Neural crest cell (in vitro differentiated cells): ENCODE data around the gene WDR17. TPM values are rescaled to one million over a fixed set of nuclear protein-coding genes. Genes with fewer than 3 reads are reported as not detected.

Experiments used
- DNase-seq: peaks from one replicate; pipeline ENCODE4 v3.0.0; 2021; ENCODE audit warnings: low read depth, mixed read lengths, low spot score
- H3K27ac Mint-ChIP-seq: one replicate; pipeline ENCODE4 v1.8.0; 2021; ENCODE audit warnings: mild to moderate bottlenecking, mixed read lengths; ENCODE audit not compliant: unreplicated experiment
- H3K27me3 Mint-ChIP-seq: 2 replicates; pipeline ENCODE4 v1.8.0; 2021; ENCODE audit warnings: low read depth, mild to moderate bottlenecking, mixed read lengths
- H3K36me3 Mint-ChIP-seq: 2 replicates; pipeline ENCODE4 v1.8.0; 2021; ENCODE audit warnings: low read depth, mild to moderate bottlenecking, mixed read lengths
- H3K4me1 Mint-ChIP-seq: 2 replicates; pipeline ENCODE4 v1.8.0; 2021; ENCODE audit warnings: mixed read lengths
- H3K4me3 Mint-ChIP-seq: one replicate; pipeline ENCODE4 v1.8.0; 2021; ENCODE audit warnings: mild to moderate bottlenecking, mixed read lengths
- H3K9me3 Mint-ChIP-seq: 2 replicates; pipeline ENCODE4 v1.8.0; 2021; ENCODE audit warnings: mixed read lengths
- total RNA-seq: library from RNA; stranded (reverse); gene quantifications from 2 replicates; pipeline ENCODE4 v1.2.1, GENCODE V29; 2021
- TF ChIP-seq, protein P1 (sequence below): fragments of 200-600 bp; sonication (generic); conservative IDR thresholded peaks from 2 replicates; pipeline ENCODE4 v1.5.0; 2021; ENCODE audit warnings: antibody characterized with exemption, mild to moderate bottlenecking

Gene WDR17
- total RNA-seq, 1 donor from 2014 or later = 8.7 TPM

DNA sequence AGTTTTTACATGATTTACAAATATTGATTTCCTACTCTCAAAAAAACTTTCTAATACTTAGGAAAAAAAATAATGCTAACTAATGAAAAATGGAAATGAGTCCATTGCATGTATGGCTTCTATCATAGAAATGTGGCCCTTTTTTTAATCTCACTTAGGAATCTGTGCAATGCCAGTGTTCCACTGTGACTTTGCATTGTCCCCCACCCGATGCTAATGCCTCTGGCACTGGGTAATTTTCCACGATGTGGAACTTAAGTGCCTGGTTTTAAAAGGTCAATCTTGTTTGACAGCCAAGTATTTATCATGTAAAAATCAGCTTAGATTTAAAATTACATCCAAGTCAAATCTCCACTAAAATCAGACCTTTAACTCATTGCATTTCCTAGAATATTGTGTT is 76.6 kb downstream of the WDR17 start:
- Mint-ChIP-seq H3K4me1 (no peaks in the 10 kb centered on the region), H3K27ac (no peak overlapping the region), H3K36me3 (no peaks in the 10 kb centered on the region), H3K27me3 (no peaks in the 10 kb centered on the region), H3K4me3 (no peak overlapping the region), H3K9me3 (no peaks in the 10 kb centered on the region)
- no peak for DNase-seq
- TF ChIP-seq, protein P1, sequence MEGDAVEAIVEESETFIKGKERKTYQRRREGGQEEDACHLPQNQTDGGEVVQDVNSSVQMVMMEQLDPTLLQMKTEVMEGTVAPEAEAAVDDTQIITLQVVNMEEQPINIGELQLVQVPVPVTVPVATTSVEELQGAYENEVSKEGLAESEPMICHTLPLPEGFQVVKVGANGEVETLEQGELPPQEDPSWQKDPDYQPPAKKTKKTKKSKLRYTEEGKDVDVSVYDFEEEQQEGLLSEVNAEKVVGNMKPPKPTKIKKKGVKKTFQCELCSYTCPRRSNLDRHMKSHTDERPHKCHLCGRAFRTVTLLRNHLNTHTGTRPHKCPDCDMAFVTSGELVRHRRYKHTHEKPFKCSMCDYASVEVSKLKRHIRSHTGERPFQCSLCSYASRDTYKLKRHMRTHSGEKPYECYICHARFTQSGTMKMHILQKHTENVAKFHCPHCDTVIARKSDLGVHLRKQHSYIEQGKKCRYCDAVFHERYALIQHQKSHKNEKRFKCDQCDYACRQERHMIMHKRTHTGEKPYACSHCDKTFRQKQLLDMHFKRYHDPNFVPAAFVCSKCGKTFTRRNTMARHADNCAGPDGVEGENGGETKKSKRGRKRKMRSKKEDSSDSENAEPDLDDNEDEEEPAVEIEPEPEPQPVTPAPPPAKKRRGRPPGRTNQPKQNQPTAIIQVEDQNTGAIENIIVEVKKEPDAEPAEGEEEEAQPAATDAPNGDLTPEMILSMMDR = no peak

DNA sequence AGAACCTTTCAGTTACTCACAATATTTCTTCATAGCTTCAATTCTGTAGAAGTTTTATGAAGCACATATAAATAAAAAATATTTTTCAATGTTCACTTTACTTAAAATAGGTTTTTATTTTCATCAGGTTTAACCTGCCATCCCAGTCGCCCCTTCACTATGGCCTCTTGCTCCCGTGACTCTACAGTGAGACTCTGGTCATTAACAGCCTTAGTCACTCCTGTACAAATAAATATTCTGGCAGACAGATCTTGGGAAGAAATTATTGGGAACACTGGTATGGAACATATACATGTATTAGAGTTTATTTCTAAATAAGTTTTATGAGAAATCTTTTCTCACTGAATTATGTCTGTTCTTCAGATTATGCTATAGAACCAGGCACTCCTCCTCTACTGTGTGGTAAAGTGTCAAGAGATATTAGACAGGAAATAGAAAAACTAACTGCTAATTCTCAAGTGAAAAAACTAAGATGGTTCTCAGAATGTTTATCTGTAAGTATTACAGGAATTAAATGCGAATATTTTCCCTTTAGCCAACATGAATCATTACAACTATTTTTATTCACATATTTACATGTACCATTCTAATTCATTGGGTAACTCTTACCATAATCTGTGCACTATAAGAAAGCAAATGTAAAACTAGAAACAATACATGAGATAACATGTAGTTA is 84.2 kb downstream of the WDR17 start:
- Mint-ChIP-seq H3K4me3 (no peak overlapping the region), H3K4me1 (no peaks in the 10 kb centered on the region), H3K27ac (no peak overlapping the region), H3K9me3 (no peaks in the 10 kb centered on the region), H3K27me3 (no peaks in the 10 kb centered on the region), H3K36me3 (peaks cover 4% of the 10 kb centered on the region)
- no peak for DNase-seq
- TF ChIP-seq, protein P1 = no peak

DNA sequence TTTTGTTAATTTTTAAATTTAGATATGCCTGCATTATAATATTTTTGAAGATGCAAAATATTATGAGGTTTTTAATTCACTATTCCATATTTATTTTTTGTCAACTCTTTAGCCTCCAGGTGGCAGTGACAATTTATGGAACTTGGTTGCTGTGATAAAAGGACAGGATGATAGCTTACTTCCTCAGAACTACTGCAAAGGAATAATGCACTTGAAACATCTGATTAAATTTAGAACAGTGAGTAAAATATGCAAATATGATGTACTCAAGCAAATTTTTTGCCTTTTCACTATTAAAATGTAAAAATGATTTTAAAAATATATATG is 84.7 kb downstream of the WDR17 start:
- TF ChIP-seq, protein P1 = peak; percentile 56
- Mint-ChIP-seq H3K9me3 (no peaks in the 10 kb centered on the region), H3K27ac (no peak overlapping the region), H3K4me3 (no peak overlapping the region), H3K36me3 (peaks cover 4% of the 10 kb centered on the region), H3K4me1 (no peaks in the 10 kb centered on the region), H3K27me3 (no peaks in the 10 kb centered on the region)
- no peak for DNase-seq

DNA sequence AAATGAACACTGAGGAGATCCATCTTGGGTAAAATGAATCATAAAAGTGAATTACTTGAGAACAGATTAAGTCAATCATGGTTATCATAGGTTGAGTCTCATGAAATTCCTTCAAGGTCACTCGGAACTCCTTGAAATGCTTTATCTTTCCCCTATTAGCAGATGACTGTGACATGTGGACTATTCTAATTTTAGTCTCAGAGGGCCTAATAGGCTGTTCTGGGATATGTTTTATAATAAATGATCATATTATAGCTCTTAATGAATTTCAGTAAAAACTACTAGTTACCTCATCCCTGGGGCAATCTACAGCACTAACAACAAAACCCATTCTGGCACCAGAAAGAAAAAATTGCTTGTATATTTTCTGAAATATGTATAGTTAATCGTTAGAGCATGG is 85.1 kb downstream of the WDR17 start:
- TF ChIP-seq, protein P1 = no peak
- H3K27ac Mint-ChIP-seq = no peak overlapping the region
- no peaks in the 10 kb centered on the region for H3K9me3 Mint-ChIP-seq
- H3K4me3 Mint-ChIP-seq = no peak overlapping the region
- H3K4me1 Mint-ChIP-seq = no peaks in the 10 kb centered on the region
- H3K36me3 Mint-ChIP-seq = peaks cover 4% of the 10 kb centered on the region
- DNase-seq = no peak
- H3K27me3 Mint-ChIP-seq = no peaks in the 10 kb centered on the region

DNA sequence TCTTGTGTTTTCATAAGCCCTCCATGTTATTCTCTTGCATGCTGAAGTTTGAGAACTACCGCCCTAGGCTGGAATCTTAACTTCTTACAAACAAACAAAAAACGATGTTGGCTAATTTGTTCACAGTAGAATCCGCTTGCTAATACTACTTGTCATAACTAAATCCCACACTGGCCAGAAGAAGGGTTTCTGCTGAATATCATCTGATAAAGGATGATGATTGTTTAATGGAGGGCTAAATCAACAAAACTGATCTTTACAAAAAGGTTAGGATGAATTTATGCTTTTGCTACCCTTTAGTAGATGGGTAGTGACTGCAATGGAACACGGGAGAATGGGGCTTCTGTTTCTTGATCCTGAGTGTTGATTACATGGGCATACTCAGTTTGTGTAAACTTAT is 87.5 kb downstream of the WDR17 start:
- H3K4me3 Mint-ChIP-seq = no peak overlapping the region
- peaks cover 4% of the 10 kb centered on the region for H3K36me3 Mint-ChIP-seq
- DNase-seq = no peak
- H3K27me3 Mint-ChIP-seq = no peaks in the 10 kb centered on the region
- no peak overlapping the region for H3K27ac Mint-ChIP-seq
- no peaks in the 10 kb centered on the region for H3K4me1 Mint-ChIP-seq
- H3K9me3 Mint-ChIP-seq = no peaks in the 10 kb centered on the region
- TF ChIP-seq, protein P1 = no peak

DNA sequence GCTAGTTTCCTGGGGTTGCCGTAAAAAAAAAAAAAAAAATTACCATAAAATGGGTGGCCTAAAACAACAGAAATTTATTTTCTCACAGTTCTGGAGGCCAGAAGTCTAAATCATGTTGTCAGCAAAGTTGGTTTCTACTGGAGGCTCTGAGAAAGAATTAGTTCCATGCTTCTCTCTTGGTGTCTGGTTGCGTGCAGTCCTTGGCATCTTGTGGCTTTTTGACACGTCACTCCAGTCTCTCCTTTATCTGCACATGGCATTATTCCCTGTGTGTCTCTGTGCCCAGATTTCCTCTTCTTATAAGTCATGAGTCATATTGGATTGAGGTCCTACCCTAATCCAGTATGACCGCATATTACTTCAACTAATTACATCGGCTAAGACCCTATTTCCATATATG is 91.0 kb downstream of the WDR17 start:
- H3K4me3 Mint-ChIP-seq = no peak overlapping the region
- H3K9me3 Mint-ChIP-seq = no peaks in the 10 kb centered on the region
- TF ChIP-seq, protein P1 = no peak
- no peak for DNase-seq
- H3K4me1 Mint-ChIP-seq = no peaks in the 10 kb centered on the region
- no peak overlapping the region for H3K27ac Mint-ChIP-seq
- no peaks in the 10 kb centered on the region for H3K36me3 Mint-ChIP-seq
- H3K27me3 Mint-ChIP-seq = no peaks in the 10 kb centered on the region
